Measurements from ENCODE around the gene COL5A1.

Gene COL5A1

GRCh38 chr9:134824583-134824982, 183.0 kb downstream of the COL5A1 start:
- H3K4me3 ChIP-seq (ENCODE audit: low read depth, low read length), result no peak overlapping the region
- TF ChIP-seq CTCF (IDR thresholded peaks at IDR 0.05; ENCODE audit: low read depth, low read length, missing control alignments), result no peak
- DNase-seq (ENCODE audit: low read depth), result no peak

GRCh38 chr9:134825025-134825424, 183.4 kb downstream of the COL5A1 start:
- no peak overlapping the region for H3K4me3 ChIP-seq (ENCODE audit: low read depth, low read length)
- no peak for DNase-seq (ENCODE audit: low read depth)
- TF ChIP-seq CTCF (IDR thresholded peaks at IDR 0.05; ENCODE audit: low read depth, low read length, missing control alignments), result no peak

GRCh38 chr9:134826336-134827285, 185.0 kb downstream of the COL5A1 start:
- TF ChIP-seq CTCF (IDR thresholded peaks at IDR 0.05; ENCODE audit: low read depth, low read length, missing control alignments), result no peak
- H3K4me3 ChIP-seq (ENCODE audit: low read depth, low read length), result no peak overlapping the region
- no peak for DNase-seq (ENCODE audit: low read depth)

- H3K4me3 ChIP-seq (ENCODE audit: low read depth, low read length), result no peak overlapping the region
- no peak for TF ChIP-seq CTCF (IDR thresholded peaks at IDR 0.05; ENCODE audit: low read depth, low read length, missing control alignments)
- no peak for DNase-seq (ENCODE audit: low read depth)
These were observed 186.0 kb downstream of the COL5A1 start for GRCh38 chr9:134827559-134827958.

- DNase-seq (ENCODE audit: low read depth), result no peak
- H3K4me3 ChIP-seq (ENCODE audit: low read depth, low read length), result no peak overlapping the region
- no peak for TF ChIP-seq CTCF (IDR thresholded peaks at IDR 0.05; ENCODE audit: low read depth, low read length, missing control alignments)
These were observed 186.4 kb downstream of the COL5A1 start for GRCh38 chr9:134827993-134828392.

- H3K4me3 ChIP-seq (ENCODE audit: low read depth, low read length), result no peak overlapping the region
- TF ChIP-seq CTCF (IDR thresholded peaks at IDR 0.05; ENCODE audit: low read depth, low read length, missing control alignments), result no peak
- no peak for DNase-seq (ENCODE audit: low read depth)
These were observed 187.3 kb downstream of the COL5A1 start for GRCh38 chr9:134828892-134829291.

All from GM12864 (cell line).